ENCODE results near the gene FRMD5. TPM values are rescaled to one million over a fixed set of nuclear protein-coding genes. Genes with fewer than 3 reads are reported as not detected.
"Not testable (repeated sequence)": the region's sequence is repeated elsewhere in the genome, so short reads cannot be mapped to it uniquely, and the experiment has no call there.

The FRMD5 gene
- total RNA-seq, 1 experiment from 2014 or later, result 0.98 TPM

DNA sequence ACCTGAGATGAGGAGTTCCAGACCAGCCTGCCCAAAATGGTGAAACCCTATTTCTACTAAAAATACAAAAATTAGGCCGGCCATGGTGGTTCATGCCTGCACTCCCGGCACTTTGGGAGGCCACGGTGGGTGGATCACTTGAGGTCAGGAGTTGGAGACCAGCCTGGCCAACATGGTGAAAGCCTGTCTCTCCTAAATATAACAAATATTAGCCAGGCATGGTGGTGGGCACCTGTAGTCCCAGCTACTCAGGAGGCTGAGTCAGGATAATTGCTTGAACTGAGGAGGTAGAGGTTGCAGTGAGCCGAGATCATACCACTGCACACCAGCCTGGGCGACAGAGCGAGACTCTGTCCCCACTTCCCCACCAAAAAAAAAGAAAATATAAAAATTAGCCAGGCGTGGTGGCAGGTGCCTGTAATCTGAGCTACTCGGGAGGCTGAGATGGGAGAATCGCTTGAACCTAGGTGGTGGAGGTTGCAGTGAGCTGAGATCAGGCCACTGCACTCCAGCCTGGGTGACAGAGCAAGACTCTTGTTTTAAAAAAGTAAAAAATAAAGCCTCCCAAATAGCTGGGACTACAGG is 364.3 kb downstream of the FRMD5 start:
- not testable (repeated sequence) for H3K4me1 Mint-ChIP-seq (ENCODE audit: insufficient read depth, unreplicated experiment); H3K9me3 Mint-ChIP-seq (ENCODE audit: unreplicated experiment)

GRCh38 chr15:43829951-43830540 is 365.0 kb downstream of the FRMD5 start:
- H3K36me3 Mint-ChIP-seq (ENCODE audit: insufficient read depth, unreplicated experiment), result peaks cover 11% of the 10 kb centered on the region
- H3K9me3 Mint-ChIP-seq (ENCODE audit: unreplicated experiment); DNase-seq (ENCODE audit: unreplicated experiment); BruUV-seq (replicated peaks); CTCF ChIA-PET; H3K4me1 Mint-ChIP-seq (ENCODE audit: insufficient read depth, unreplicated experiment); H3K4me3 Mint-ChIP-seq (ENCODE audit: unreplicated experiment); H3K27ac Mint-ChIP-seq (ENCODE audit: low read depth, unreplicated experiment); H3K27me3 Mint-ChIP-seq (ENCODE audit: insufficient read depth, unreplicated experiment); intact Hi-C loops (cut with micrococcal nuclease); POLR2A ChIA-PET: not testable (repeated sequence)

More for the DNA sequence above, 364.3 kb downstream of the FRMD5 start:
- H3K27ac Mint-ChIP-seq (ENCODE audit: low read depth, unreplicated experiment); intact Hi-C loops (cut with micrococcal nuclease); H3K27me3 Mint-ChIP-seq (ENCODE audit: insufficient read depth, unreplicated experiment); DNase-seq (ENCODE audit: unreplicated experiment); H3K4me3 Mint-ChIP-seq (ENCODE audit: unreplicated experiment); BruUV-seq (replicated peaks): not testable (repeated sequence)
- ChIA-PET CTCF (interaction anchor here (0.6 to 1.3 kb wide), 2 partner anchors 19 to 72 kb away, joined by 3 read pairs; no protein-coding TSS in a partner anchor), POLR2A (interaction anchor here (0.9 kb wide), 1 partner anchor 60 kb away, joined by 3 read pairs; no protein-coding TSS in a partner anchor)
- peaks cover 18% of the 10 kb centered on the region for H3K36me3 Mint-ChIP-seq (ENCODE audit: insufficient read depth, unreplicated experiment)

DNA sequence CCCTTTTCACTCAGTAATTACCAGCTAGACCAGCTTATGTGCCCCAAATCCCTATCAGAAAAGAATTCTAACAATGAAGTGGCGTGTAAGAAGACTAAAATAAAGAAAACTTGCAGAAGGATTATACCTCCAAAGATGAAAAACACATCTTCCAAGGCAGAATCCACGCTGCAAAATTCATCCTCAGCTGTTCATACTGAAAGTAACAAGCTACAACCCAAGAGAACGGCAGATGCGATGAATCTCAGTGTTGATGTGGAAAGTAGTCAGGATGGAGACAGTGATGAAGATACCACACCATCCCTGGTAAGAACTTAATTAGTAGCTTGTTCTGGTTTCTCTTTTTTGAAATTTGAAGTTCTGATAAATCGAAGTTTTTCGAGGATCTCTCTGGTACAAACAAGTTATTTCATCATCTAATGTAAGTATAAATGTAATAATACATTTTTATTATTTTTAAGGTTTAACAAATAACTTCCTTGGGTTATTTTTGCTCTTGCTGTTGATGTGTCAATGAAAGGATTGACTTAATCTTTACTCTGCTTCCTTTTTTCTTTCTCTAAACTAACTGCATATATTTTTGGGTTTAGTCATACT is 366.9 kb downstream of the FRMD5 start:
- Mint-ChIP-seq H3K27me3 (ENCODE audit: insufficient read depth, unreplicated experiment) (no peaks in the 10 kb centered on the region), H3K4me1 (ENCODE audit: insufficient read depth, unreplicated experiment) (peaks cover 6% of the 10 kb centered on the region), H3K9me3 (ENCODE audit: unreplicated experiment) (no peaks in the 10 kb centered on the region), H3K27ac (ENCODE audit: low read depth, unreplicated experiment) (peak overlapping the region; percentile 64), H3K4me3 (ENCODE audit: unreplicated experiment) (peak overlapping the region; percentile 84), H3K36me3 (ENCODE audit: insufficient read depth, unreplicated experiment) (peaks cover 19% of the 10 kb centered on the region)
- ChIA-PET POLR2A (interaction anchor here (0.7 to 8.7 kb wide), 5 partner anchors 14 to 256 kb away, joined by 3 to 99 read pairs (median 4); partner anchors contain the start of genes ELL3, HYPK and SERINC4), CTCF (interaction anchor here (1.2 kb wide), 1 partner anchor 51 kb away, joined by 5 read pairs; the partner anchor contains the start of gene ELL3)
- BruUV-seq (replicated peaks), result TSS peak; percentile 23
- peak; percentile 6 for DNase-seq (ENCODE audit: unreplicated experiment)
- intact Hi-C loops (cut with micrococcal nuclease), result no loop called here
- TF ChIP-seq CTCF (IDR thresholded peaks at IDR 0.05; ENCODE audit: unreplicated experiment), result no peak

DNA sequence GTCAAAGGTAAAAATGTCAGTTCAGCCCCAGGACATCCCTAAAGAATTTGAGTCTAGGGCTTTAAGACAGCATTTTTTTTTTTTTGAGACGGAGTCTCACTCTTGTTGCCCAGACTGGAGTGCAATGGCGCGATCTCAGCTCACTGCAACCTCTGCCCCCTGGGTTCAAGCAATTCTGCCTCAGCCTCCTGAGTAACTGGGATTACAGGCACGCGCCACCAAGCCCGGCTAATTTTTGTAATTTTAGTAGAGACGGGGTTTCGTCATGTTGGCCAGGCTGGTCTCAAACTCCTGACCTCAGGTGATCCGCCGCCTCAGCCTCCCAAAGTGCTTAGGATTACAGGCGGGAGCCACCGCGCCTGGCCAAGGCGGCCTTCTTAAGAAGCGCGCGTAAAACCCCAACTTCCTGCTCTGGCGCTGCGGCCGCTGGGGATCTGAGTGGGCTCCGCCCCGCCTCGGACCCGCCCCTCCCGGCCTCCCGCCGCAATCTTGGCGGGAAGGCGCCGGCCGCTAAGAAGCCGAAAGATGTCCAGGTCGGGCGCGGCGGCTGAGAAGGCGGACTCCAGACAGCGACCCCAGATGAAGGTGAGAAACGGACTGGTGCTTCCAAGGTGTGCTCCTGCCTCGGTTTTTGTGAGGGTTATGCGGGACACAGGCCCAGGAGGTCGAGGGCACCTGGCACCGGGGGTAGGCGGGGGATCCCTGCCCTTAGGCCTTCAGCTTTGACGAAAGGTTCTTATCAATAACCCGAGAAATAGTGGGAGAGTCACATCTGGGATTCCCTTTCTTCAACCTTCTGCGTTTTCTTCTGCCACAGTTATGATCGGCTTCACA is 368.3 kb downstream of the FRMD5 start, which contains the start of gene WDR76:
TSS of gene WDR76 (plus strand) at position 495 of the 834 bp plus-strand sequence. CDS start at position 526, 31 bp downstream.
- ChIA-PET POLR2A (interaction anchor here (0.6 to 8.7 kb wide), 9 partner anchors 10 to 711 kb away, joined by 3 to 99 read pairs (median 3); partner anchors contain the start of genes ELL3, HYPK and SERINC4), CTCF (no interaction called here)
- Mint-ChIP-seq H3K27ac (ENCODE audit: low read depth, unreplicated experiment) (peak within 1 kb of the TSS; percentile 64), H3K9me3 (ENCODE audit: unreplicated experiment) (no peaks in the 10 kb centered on the region), H3K4me1 (ENCODE audit: insufficient read depth, unreplicated experiment) (peaks cover 10% of the 10 kb centered on the region), H3K27me3 (ENCODE audit: insufficient read depth, unreplicated experiment) (no peaks in the 10 kb centered on the region), H3K4me3 (ENCODE audit: unreplicated experiment) (peak within 1 kb of the TSS; percentile 84), H3K36me3 (ENCODE audit: insufficient read depth, unreplicated experiment) (peaks cover 22% of the 10 kb centered on the region)
- intact Hi-C loops (cut with micrococcal nuclease), result no loop called here
- TF ChIP-seq CTCF (IDR thresholded peaks at IDR 0.05; ENCODE audit: unreplicated experiment), result no peak
- peak; percentile 84 for DNase-seq (ENCODE audit: unreplicated experiment)
- BruUV-seq (replicated peaks), result no TSS peak

All from MCF 10A (cell line).